Suppressor macrophage treated with lipopolysaccharide for 1 hour (primary cell): ENCODE results near the gene PDE3A.

ENCODE experiments used
- DNase-seq, 3 donors: peaks; one replicate each; pipeline ENCODE4 v3.0.0-alpha.2; 2020 to 2022

PDE3A gene

DNA sequence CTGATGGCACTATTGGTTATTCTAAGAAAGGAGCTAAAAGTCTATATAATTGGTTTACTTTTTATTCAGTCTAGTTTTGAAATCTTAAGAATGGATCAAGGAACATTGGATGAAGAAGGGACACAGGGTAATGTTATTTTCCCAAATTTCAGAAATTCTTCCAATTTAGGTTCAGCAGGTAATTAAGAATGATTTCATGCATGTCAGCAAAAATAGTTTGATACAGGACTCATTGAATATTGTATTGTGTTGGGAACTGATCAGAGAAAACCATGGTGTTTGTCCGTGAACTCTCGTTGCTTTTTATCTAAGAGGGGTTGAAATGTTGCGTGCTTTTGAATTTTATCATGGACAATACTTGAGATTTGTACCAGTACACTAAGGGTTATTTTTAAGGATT lies 58.6 kb downstream of the PDE3A start:
- no peak for DNase-seq

DNA sequence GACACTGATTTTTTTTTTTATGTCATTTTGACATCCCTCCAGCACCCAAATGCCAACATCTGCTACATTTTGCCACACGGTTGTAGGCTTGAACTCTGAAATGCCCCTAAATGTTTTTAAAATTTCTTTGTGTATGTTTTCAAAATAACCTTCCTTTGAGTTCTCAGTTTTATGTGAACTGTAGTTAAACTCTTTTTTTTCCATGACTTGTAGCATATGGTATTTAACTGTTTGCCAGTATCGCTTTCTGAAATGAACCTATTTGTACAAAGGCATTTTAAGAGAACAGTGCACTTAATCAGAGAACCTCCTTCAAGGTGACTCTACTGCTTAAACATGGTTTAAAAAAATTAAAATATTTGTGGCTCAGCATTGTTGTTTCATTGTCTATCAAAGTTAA lies 61.5 kb downstream of the PDE3A start:
- DNase-seq: no peak

DNA sequence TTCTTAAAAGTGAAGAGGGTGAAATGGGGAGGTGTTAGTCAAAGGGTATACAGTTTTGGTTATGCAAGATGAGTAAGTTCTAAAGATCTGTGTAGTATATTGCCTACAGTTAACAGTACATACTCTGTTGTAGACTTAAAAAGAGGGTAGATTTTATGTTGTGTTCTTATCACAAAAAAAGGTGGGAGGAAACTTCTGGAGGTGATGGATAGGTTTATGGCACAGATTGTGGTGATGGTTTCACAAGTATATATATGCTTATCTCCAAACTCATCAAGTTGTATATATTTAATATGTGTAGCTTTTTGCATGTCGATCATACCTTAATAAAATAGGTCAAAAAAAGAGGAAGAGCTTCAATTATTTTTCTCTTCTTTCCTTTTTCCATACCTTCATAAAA lies 64.0 kb downstream of the PDE3A start:
- no peak for DNase-seq

- peak; percentile 35 to 55 (median 42) for DNase-seq
Observed at GRCh38 chr12:20434996-20435395, 66.7 kb downstream of the PDE3A start.

- no peak for DNase-seq
Observed at GRCh38 chr12:20436316-20436715, 68.0 kb downstream of the PDE3A start.

DNA sequence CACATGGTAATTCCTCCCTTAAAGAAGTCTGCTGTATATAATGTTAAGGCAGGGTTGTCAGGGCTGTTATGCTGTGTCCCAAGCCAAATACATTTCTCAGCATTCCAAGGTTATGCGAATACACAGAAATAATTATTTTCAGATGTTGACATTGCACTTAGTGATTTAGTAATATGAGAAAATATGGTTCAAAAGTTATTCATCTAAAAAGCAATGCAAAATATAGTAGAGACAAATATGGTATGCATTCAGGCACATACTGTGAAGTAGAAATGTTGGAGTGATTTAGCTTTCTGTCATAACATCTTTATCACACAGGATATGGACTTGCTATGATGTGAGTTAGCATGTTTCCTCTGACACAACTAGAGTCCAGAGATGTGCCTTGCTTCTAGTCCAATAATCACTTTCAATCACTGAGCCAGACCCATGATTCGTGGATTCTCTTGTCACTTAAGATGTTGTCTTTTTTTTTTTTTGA lies 70.0 kb downstream of the PDE3A start:
- no peak for DNase-seq

- DNase-seq: peak in 2 of 3 donors; percentile 31 to 44
Observed at GRCh38 chr12:20439626-20440025, 71.3 kb downstream of the PDE3A start.

GRCh38 chr12:20440408-20440807 lies 72.1 kb downstream of the PDE3A start:
- DNase-seq: no peak

- peak; percentile 20 to 42 (median 41) for DNase-seq
Observed at GRCh38 chr12:20442322-20442721, 74.0 kb downstream of the PDE3A start.

GRCh38 chr12:20443255-20443654 lies 74.9 kb downstream of the PDE3A start:
- peak in 2 of 3 donors; percentile 48 to 63 for DNase-seq

GRCh38 chr12:20443792-20444191 lies 75.5 kb downstream of the PDE3A start:
- no peak for DNase-seq

DNA sequence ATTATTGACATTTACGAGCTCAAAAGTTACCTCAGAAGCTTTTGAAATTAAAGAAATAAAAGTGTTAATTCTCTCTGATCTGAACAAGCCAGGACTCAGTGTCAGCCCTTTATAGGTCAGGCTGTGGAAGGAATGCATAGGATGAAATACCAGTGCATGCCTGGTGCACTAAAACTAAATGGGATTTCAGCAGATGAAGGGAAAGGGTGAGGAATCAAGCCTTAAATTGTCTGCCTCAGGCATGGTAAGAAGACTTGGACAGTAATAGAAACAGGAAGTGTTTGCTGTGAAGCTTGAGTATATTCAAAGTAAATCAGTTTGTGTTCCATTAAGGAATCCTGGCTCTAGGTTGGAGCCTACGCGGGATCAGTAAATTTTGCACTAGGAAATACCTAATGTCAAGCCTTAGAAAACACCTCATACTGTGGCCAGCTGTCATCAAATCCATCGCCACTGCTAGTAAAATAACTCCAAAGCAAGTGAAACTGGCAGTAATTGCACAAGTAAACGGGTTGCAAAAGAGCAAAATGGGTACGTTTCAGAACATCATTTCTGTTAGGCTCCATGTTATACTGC lies 76.3 kb downstream of the PDE3A start:
- no peak for DNase-seq

- no peak for DNase-seq
Observed at GRCh38 chr12:20445687-20446086, 77.3 kb downstream of the PDE3A start.

- DNase-seq: no peak
Observed at GRCh38 chr12:20446836-20447235, 78.5 kb downstream of the PDE3A start.

DNA sequence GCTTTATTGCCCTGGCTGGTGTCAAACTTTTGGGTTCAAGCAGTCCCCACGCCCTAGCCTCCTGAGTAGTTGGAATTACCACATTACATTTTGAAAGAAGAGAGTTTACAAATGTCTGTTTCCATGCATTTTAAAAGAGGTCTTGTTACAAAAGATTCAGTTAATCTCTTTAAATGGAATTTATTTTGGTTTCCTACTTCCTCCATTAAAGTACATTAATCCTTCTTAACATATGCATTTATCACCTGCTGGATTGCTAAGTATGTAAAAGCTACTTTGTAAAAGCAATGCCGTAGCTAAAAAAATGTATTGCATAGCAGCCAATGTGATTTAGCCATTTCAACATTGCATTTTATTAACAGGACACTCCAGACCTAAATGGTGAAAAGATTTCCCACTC lies 80.4 kb downstream of the PDE3A start:
- DNase-seq: no peak

DNA sequence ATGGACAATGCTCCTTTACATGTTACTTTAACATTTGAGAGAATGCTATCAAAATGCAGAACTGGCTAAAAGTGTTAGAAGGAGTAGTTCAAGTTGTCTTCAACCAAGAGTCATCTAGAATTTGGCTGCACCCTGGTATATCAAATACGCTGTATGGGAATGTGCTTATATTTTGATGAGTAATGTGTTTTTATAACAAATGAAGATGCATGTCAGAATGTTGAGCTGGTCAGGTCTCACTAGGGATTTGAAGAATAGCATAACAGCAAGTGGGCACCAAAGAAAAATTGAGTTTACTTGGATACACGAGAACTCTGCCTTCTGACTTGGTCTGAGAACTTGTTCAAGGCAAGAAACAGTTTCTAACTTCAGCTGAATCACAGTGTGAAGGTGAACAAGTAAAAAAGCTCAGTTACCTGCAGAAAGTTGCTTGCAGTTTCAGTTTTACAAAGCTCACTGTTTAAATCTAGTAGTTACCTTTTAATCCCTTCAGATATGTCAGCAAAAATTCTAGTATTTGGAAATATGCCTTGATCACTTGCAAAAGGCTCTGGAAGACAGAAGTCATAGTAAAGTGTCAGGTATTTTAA lies 82.3 kb downstream of the PDE3A start:
- DNase-seq: no peak

DNA sequence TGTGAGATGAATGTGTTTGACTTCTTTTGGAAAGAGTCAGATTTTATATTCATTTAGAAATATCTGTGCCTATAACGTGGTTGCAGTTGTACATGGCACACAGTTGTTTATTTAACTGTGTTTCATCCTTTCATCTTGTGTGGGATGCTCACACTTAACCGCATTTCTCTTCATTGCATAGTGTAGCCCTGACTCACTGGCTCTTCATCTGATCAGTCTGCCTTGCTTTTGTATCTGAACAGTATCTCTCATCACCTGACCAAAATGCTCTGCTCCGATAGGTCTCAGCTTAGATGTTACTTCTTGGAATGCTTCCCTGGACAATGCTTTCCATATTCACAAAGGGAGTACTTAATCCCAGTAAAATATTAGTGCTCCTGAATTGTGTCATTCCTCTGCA lies 83.4 kb downstream of the PDE3A start:
- DNase-seq: no peak

- no peak for DNase-seq
Observed at GRCh38 chr12:20452496-20453010, 84.2 kb downstream of the PDE3A start.

- DNase-seq: no peak
Observed at GRCh38 chr12:20453756-20454310, 85.5 kb downstream of the PDE3A start.

DNA sequence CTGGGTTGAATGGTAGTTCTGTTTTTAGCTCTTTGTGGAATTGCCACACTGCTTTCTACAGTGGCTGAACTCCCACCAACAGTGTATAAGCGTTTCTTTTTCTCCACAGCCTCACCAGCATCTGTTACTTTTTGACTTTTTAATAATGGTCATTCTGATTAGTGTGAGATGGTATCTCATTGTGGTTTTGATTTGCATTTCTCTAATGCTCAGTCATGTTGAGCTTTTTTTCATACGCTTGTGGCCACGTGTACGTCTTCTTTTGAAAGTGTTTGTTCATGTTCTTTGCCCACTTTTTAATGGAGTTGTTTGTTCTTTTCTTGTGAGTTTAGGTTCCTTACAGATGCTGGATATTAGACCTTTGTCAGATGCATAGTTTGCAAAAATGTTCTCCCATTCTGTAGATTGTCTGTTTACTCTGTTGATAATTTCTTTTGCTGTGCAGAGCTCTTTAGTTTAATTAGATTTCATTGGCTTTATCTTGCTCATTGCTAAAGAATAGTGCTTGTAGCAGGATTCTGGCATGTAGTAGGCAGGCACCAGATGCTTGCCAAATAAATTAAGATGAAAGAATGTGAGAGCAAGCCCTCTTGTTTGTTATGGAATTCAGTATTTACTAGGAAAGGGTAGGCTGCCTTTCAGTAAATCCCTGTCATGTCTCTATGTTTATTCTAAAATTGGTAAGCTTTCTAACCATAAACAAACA lies 86.8 kb downstream of the PDE3A start:
- no peak for DNase-seq

DNA sequence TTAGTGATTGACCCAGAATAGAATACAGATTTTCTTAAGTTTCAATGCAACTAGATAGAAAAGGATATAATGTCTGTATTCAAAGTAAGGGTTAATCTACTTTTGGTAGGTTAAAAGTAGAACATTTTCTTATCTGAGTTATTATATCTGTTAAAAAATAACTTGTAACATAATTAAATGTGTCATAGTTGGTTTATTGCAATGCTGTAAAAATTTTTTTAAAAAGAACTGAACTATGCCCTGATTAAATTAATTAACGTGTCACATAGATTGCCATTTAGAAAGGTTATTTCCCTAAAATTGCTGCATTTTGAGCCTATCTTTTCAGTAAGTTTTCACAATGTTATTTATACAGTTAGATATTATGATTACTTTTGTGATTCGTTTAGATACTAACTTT lies 89.2 kb downstream of the PDE3A start:
- no peak for DNase-seq

DNA sequence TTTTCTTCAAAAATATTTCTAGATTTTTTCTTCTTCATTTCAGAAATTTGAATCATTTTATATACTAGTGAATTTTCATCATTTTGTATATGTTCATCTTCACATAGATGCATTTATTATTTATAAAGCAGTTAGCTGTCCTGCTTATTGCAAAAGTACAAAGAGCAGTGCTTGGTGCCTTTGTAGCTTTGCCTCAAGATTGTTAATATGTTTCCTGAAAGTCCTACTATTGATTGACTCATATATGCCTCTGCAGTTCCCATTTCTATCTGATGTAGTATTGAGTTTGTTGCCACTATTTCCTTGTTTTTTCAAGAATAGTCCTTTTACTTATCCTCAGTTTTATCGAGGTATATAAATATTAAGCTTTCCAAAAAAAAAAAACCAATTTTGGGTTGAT lies 89.7 kb downstream of the PDE3A start:
- no peak for DNase-seq

DNA sequence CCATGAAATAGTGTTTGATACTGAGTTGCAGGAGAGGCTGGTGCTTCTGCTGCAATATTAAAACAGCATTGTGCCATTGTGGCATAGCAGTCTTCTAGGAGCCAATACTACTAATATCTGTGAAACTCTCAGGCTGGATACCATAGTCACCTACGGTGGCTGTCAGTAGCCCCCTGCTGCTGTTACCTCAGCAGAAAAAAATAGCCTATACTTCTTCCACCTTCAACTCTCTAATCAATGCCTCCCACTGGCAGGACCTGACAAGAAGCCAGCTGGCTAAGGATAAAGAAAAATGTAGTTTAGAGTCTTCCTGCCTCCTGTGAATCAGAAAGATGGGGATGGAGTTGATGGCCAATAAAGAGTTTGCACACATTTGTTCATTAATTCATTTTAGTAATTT lies 91.6 kb downstream of the PDE3A start:
- DNase-seq: no peak

GRCh38 chr12:20460956-20461355 lies 92.6 kb downstream of the PDE3A start:
- DNase-seq: no peak
